K562 (cell line): Measurements from ENCODE around the gene RPL7A. TPM values are rescaled to one million over a fixed set of nuclear protein-coding genes. Genes with fewer than 3 reads are reported as not detected.
A peak's percentile ranks its signal among the peaks of the same experiment; 100 is the strongest.

Experiments
- ATAC-seq: fragments of 200-7000 bp; cut with Tn5 transposase; 3 replicates; pipeline ENCODE4 v1.9.1; 2020; ENCODE audit warnings: moderate library complexity
- BruUV-seq: library from RNA; stranded (reverse); fragments of 400-500 nt; replicated peaks from 2 replicates; lab custom pipeline; 2021; lab: Mats Ljungman, UMichigan
- CTCF ChIA-PET: fragments of 300-600 bp; formaldehyde crosslinking; extraction: SDS; loops from one replicate; lab custom pipeline; 2021; ENCODE audit warnings: low intra/inter-chr PET ratio; lab: Yijun Ruan, JAX
- POLR2A ChIA-PET: fragments of 300-600, 350-650 bp; sonication (Branson Sonifier 250); formaldehyde crosslinking; extraction: SDS; loops from one replicate; lab custom pipeline; 2021; ENCODE audit warnings: antibody characterized with exemption, inconsistent platforms; lab: Yijun Ruan, JAX
- DNase-seq, 4 experiments: peaks; one replicate each; pipeline versions ENCODE4 v3.0.0 to v3.0.0-alpha.2; 2011 to 2018; ENCODE audit warnings: low spot score in 3 of 4, mixed read lengths in 3 of 4; ENCODE audit errors: extremely low read depth in 1 of 4
- FAIRE-seq: peaks from 2 replicates; lab custom pipeline; 2011; peaks lifted over from hg19 to GRCh38; lab: Jason Lieb, UNC
- H2AFZ ChIP-seq: 2 replicates; pipeline ENCODE4 v1.6.0; 2011; ENCODE audit warnings: low read depth, low read length, control low read depth, inconsistent platforms
- H3K27ac ChIP-seq: fragments of 200-600 bp; 3 replicates; pipeline ENCODE4 v1.8.0; 2011; ENCODE audit warnings: low read depth, mild to moderate bottlenecking, control low read depth, inconsistent platforms, low read length, moderate library complexity, mixed read lengths; ENCODE audit errors: extremely low read depth
- H3K27me3 ChIP-seq, 2 experiments: fragments of 300-600 bp in 1 of 2; 2 replicates in 1 of 2; 3 replicates in 1 of 2; pipeline versions ENCODE4 v1.6.0 to v1.8.0; 2011; ENCODE audit warnings: inconsistent platforms in 2 of 2, low read length in 2 of 2, mild to moderate bottlenecking in 1 of 2, mixed read lengths in 1 of 2, moderate library complexity in 1 of 2; ENCODE audit not compliant: control insufficient read depth in 2 of 2, insufficient read depth in 2 of 2
- H3K36me3 ChIP-seq: fragments of 300-600 bp; 3 replicates; pipeline ENCODE4 v1.8.0; 2011; ENCODE audit warnings: mild to moderate bottlenecking, low read length, inconsistent platforms; ENCODE audit not compliant: control insufficient read depth, insufficient read depth
- H3K4me1 ChIP-seq, 2 experiments: fragments of 200-600 bp in 1 of 2; replicated peaks in 1 of 2; 2 replicates in 1 of 2; 3 replicates in 1 of 2; pipeline versions ENCODE4 v1.5.1 to v1.8.0; 2011; ENCODE audit warnings: inconsistent platforms in 2 of 2, low read length in 2 of 2, mild to moderate bottlenecking in 1 of 2, mixed read lengths in 1 of 2, moderate library complexity in 1 of 2; ENCODE audit not compliant: control insufficient read depth in 2 of 2, insufficient read depth in 2 of 2
- H3K4me2 ChIP-seq: 2 replicates; pipeline ENCODE4 v1.6.1; 2011; ENCODE audit warnings: low read length, control low read depth, inconsistent platforms, mixed read lengths; ENCODE audit not compliant: insufficient read depth
- H3K4me3 ChIP-seq: fragments of 200-600 bp; sonication (generic), shearing (Covaris generic); 2 replicates; pipeline ENCODE4 v1.5.1; 2016; ENCODE audit warnings: control low read depth, inconsistent platforms
- H3K79me2 ChIP-seq: fragments of 200-600 bp; 3 replicates; pipeline ENCODE4 v1.8.0; 2011; ENCODE audit warnings: low read length, inconsistent platforms; ENCODE audit not compliant: control insufficient read depth, insufficient read depth
- H3K9ac ChIP-seq, 2 experiments: 2 replicates each; pipeline versions ENCODE4 v1.6.0 to v1.6.1; 2011; ENCODE audit warnings: low read depth in 2 of 2, low read length in 2 of 2, control low read depth in 1 of 2, inconsistent platforms in 1 of 2, mild to moderate bottlenecking in 1 of 2, mixed read lengths in 1 of 2; ENCODE audit not compliant: insufficient read depth in 1 of 2
- H3K9me1 ChIP-seq: one replicate; pipeline ENCODE4 v1.6.0; 2011; ENCODE audit warnings: inconsistent platforms, mild to moderate bottlenecking, low read length, moderate library complexity; ENCODE audit not compliant: control insufficient read depth, insufficient read depth
- H3K9me3 ChIP-seq: replicated peaks from 2 replicates; pipeline ENCODE4 v1.5.1; 2011; ENCODE audit warnings: low read depth, low read length, inconsistent platforms; ENCODE audit not compliant: control insufficient read depth, insufficient read depth
- H4K20me1 ChIP-seq: replicated peaks from 2 replicates; pipeline ENCODE4 v1.6.1; 2011; ENCODE audit warnings: low read length, inconsistent platforms, mixed read lengths; ENCODE audit not compliant: control insufficient read depth, insufficient read depth
- GABPB1 ChIP-seq: sonication (generic); formaldehyde crosslinking; IDR thresholded peaks from 2 replicates; pipeline ENCODE4 v1.8.0; 2022; ENCODE audit warnings: mild to moderate bottlenecking, missing genetic modification reagents
- HBP1 ChIP-seq: fragments of 450-650 bp; formaldehyde crosslinking; IDR thresholded peaks from 2 replicates; pipeline ENCODE4 v1.4.0; 2022; ENCODE audit warnings: missing genetic modification characterization
- RERE ChIP-seq: sonication (generic); formaldehyde crosslinking; IDR thresholded peaks from 2 replicates; pipeline ENCODE4 v1.8.0; 2023; ENCODE audit warnings: missing genetic modification reagents, mild to moderate bottlenecking, borderline replicate concordance
- SLC30A9 ChIP-seq: fragments of 250-450 bp; sonication (Bioruptor Pico); IDR thresholded peaks from 2 replicates; pipeline ENCODE4 v1.8.0; 2022; ENCODE audit warnings: mild to moderate bottlenecking, moderate library complexity
- ZBTB1 ChIP-seq: sonication (generic); formaldehyde crosslinking; IDR thresholded peaks from 2 replicates; pipeline ENCODE4 v1.8.1; 2023; ENCODE audit warnings: missing genetic modification reagents, low read depth, mild to moderate bottlenecking, borderline replicate concordance
- ZNF830 ChIP-seq: fragments of 250-450 bp; sonication (Bioruptor Pico); IDR thresholded peaks from 2 replicates; pipeline ENCODE4 v1.5.0; 2021; ENCODE audit warnings: mild to moderate bottlenecking
- WGBS: fragments of 100-300 bp; shearing (Covaris generic); methylation state at CpG from one replicate; pipeline ENCODE4 v1.1.6; 2016; ENCODE audit warnings: low coverage, mixed read lengths; ENCODE audit not compliant: insufficient coverage; ENCODE audit errors: missing lambda C conversion rate; 5-methylcytosine and 5-hydroxymethylcytosine counted together
- in situ Hi-C: fragments of 300-500 bp; cut with MboI; formaldehyde crosslinking; loops from 4 replicates; pipeline ENCODE4 v1.15.0; 2018; ENCODE audit warnings: inconsistent platforms, mixed read lengths
- intact Hi-C: fragments of 100-400 bp; cut with micrococcal nuclease; formaldehyde crosslinking; loops from 2 replicates; pipeline ENCODE4 v1.14.2; 2022
- polyA plus RNA-seq, 8 experiments: library from polyadenylated mRNA; depleted of rRNA in 4 of 8; stranded (reverse) in 5 of 8; unstranded in 3 of 8; fragments of >200 nt; fragmentation: Nextera tagmentation in 2 of 8; fragmentation: Illumina TruSeq in 1 of 8; extraction: Ambion mirVana in 2 of 8; extraction: Trizol in 1 of 8; gene quantifications; 2 replicates each; pipeline versions ENCODE4 v1.2.1 to v1.2.3, GENCODE V29; 2011 to 2014; ENCODE audit warnings: inconsistent platforms in 1 of 8, missing spikeins in 1 of 8
- total RNA-seq, 7 experiments: library from RNA; depleted of rRNA in 6 of 7; stranded (reverse); fragments of >200 nt in 6 of 7; fragmentation: Illumina TruSeq in 2 of 7; extraction: Trizol in 2 of 7; gene quantifications; 2 replicates each; pipeline versions ENCODE4 v1.2.1 to v1.2.3, GENCODE V29; 2011 to 2021; ENCODE audit warnings: low replicate concordance in 1 of 7

Gene RPL7A
- total and polyA plus RNA-seq, 9 of the 15 experiments (the other 6 are each of a cell fraction or from before 2014, with no cell fraction given): 1,935 to 3,760 (median 2,652) TPM

- TF ChIP-seq HBP1 (CRISPR knock-in tag): no peak
These were observed 23.3 kb downstream of the RPL7A start (continued) for GRCh38 chr9:133371261-133371711.

GRCh38 chr9:133372144-133372543 is 24.1 kb downstream of the RPL7A start:
- peaks cover 66% of the 10 kb centered on the region for H4K20me1 ChIP-seq
- peak overlapping the region; percentile 18 to 74; a peak in 3 of 4 replicates for H3K9ac ChIP-seq
- in situ Hi-C loops: no loop called here
- intact Hi-C loops: no loop called here
- no peak overlapping the region for H2AFZ ChIP-seq
- no peak for ATAC-seq
- H3K79me2 ChIP-seq: peaks cover 95% of the 10 kb centered on the region
- DNase-seq: no peak
- ChIA-PET CTCF (no interaction called here), POLR2A (interaction anchor here (0.7 to 8.5 kb wide), 8 partner anchors 7 to 116 kb away, joined by 3 to 109 read pairs (median 7); partner anchors contain the start of genes MED22, RPL7A, SLC2A6 and SURF1)
- peak overlapping the region; percentile 45; the same call in 1 of the 2 replicates for H3K4me2 ChIP-seq
- H3K27ac ChIP-seq: no peak overlapping the region
- H3K27me3 ChIP-seq: no peaks in the 10 kb centered on the region
- no peak overlapping the region for H3K4me3 ChIP-seq
- peaks cover 33 to 45% of the 10 kb centered on the region in 2 experiments; a peak in 4 of 5 replicates for H3K4me1 ChIP-seq
- 88% methylated on average over 7 of the region's 7 CpGs for WGBS
- TF ChIP-seq RERE (CRISPR knock-in tag) (0 out of 2 replicates have a peak, but pooled peaks have one; percentile 33), ZNF830 (no peak), GABPB1 (CRISPR knock-in tag) (peak; percentile 21; the same call in 1 of the 2 replicates), ZBTB1 (CRISPR knock-in tag) (0 out of 2 replicates have a peak, but pooled peaks have one; percentile 11), SLC30A9 (CRISPR knock-in tag) (no peak)
- no peak for FAIRE-seq
- no peaks in the 10 kb centered on the region for H3K9me3 ChIP-seq
- BruUV-seq: no TSS peak
- H3K36me3 ChIP-seq: peaks cover 70% of the 10 kb centered on the region
- peaks cover 34% of the 10 kb centered on the region for H3K9me1 ChIP-seq
